HFF-Myc (cell line): ENCODE results near the gene CORO2B.

ENCODE experiments used
- DNase-seq: peaks from one replicate; pipeline ENCODE4 v3.0.0-alpha.2; 2011; ENCODE audit warnings: low read depth; ENCODE audit errors: extremely low read depth
- H3K4me3 ChIP-seq: replicated peaks from 2 replicates; pipeline ENCODE4 v1.5.1; 2011; ENCODE audit warnings: low read depth, mild to moderate bottlenecking, control low read depth, low read length
- CTCF ChIP-seq: IDR thresholded peaks from 2 replicates; pipeline ENCODE4 v1.5.1; 2012; ENCODE audit warnings: mild to moderate bottlenecking, low read depth, low read length, control low read depth; ENCODE audit errors: missing control alignments

The CORO2B gene

DNA sequence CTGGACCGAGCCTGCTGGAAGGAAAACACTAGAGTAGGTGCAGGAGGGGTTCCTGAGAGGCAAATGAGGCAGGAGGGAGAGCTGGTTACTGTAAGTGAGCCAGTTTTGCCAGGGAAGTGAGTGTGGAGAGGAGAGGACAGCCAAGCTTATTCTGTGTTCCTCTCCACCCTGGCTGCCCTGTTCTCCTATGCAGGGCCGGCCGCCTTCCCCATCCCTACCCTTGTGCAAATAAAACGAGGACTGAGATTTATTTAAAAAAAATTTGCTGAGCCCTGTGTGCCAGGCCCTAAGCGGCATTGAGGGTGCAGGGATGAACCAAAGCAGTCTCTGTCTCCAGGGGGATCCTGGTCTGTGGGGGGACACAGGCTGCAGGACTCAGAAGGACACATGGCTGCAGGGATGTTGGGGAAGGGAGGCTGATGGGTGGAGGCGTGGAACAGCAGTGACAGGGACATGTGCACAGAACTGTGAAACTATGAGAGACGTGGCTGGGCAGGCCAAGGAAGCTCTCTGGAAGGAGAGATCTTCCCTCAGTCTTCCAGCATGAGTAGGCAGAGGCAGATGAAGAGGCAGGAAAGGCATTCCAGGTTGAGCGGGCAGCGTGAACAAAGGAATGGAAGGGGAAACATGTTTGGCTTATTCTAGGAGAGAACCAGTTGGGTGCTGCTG, 12.1 kb downstream of the CORO2B start:
- no peak overlapping the region for H3K4me3 ChIP-seq
- no peak for DNase-seq
- no peak for TF ChIP-seq CTCF

- no peak for TF ChIP-seq CTCF
- H3K4me3 ChIP-seq = no peak overlapping the region
- no peak for DNase-seq
Observed at GRCh38 chr15:68592054-68592453, 13.3 kb downstream of the CORO2B start.

DNA sequence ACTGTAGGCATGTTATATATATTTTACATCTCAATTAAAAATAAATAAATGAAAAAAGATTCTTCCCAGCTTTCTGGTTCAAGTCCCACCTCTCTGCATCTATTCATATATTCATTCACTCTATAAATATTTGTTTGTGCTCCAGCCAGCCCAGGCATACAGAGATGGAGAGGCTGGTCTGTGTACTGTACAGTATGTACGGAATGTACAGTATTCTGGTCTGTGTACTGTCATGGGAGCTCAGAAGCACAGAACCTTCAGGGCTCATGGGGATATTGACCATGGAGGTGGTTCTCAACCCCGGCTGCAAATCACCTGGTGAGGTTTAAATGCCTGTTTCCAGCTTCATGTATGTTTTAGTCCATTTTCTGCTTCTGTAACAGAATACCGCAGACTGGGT, 13.8 kb downstream of the CORO2B start:
- no peak overlapping the region for H3K4me3 ChIP-seq
- DNase-seq = no peak
- TF ChIP-seq CTCF = no peak

- DNase-seq = no peak
- no peak overlapping the region for H3K4me3 ChIP-seq
- TF ChIP-seq CTCF = no peak
Observed at GRCh38 chr15:68593341-68593740, 14.5 kb downstream of the CORO2B start.

- no peak for DNase-seq
- H3K4me3 ChIP-seq = no peak overlapping the region
- no peak for TF ChIP-seq CTCF
Observed at GRCh38 chr15:68593828-68594532, 15.2 kb downstream of the CORO2B start.

GRCh38 chr15:68594533-68595259, 15.9 kb downstream of the CORO2B start:
- DNase-seq = no peak
- no peak overlapping the region for H3K4me3 ChIP-seq
- no peak for TF ChIP-seq CTCF
